ENCODE measurements around the gene OPN3.

OPN3 gene

DNA sequence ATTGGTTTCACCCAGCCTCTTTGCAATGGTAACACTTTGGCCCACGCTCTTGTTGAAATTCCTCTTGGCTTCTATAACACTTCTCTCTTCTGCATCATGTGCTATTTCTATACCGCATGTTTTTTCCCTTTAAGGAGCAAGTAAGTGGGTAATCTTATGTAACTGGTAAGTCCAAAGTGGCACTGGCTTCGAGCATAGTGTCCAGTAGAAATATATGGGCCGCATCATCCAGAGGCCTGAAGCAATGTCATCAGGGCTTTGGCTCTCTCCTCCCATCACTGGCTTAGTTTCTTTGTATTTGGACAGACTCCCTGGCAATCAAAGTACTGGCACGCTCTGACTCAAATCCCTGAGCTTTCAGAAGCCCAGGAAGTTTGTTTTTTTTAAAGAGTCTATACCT, 17.5 kb downstream of the OPN3 start:
- H3K4me3 ChIP-seq (ENCODE audit: low read depth, low read length) = no peak overlapping the region
- TF ChIP-seq, protein P1, sequence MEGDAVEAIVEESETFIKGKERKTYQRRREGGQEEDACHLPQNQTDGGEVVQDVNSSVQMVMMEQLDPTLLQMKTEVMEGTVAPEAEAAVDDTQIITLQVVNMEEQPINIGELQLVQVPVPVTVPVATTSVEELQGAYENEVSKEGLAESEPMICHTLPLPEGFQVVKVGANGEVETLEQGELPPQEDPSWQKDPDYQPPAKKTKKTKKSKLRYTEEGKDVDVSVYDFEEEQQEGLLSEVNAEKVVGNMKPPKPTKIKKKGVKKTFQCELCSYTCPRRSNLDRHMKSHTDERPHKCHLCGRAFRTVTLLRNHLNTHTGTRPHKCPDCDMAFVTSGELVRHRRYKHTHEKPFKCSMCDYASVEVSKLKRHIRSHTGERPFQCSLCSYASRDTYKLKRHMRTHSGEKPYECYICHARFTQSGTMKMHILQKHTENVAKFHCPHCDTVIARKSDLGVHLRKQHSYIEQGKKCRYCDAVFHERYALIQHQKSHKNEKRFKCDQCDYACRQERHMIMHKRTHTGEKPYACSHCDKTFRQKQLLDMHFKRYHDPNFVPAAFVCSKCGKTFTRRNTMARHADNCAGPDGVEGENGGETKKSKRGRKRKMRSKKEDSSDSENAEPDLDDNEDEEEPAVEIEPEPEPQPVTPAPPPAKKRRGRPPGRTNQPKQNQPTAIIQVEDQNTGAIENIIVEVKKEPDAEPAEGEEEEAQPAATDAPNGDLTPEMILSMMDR (IDR thresholded peaks at IDR 0.05; ENCODE audit: borderline replicate concordance, insufficient read depth, low read depth, low read length) = no peak

DNA sequence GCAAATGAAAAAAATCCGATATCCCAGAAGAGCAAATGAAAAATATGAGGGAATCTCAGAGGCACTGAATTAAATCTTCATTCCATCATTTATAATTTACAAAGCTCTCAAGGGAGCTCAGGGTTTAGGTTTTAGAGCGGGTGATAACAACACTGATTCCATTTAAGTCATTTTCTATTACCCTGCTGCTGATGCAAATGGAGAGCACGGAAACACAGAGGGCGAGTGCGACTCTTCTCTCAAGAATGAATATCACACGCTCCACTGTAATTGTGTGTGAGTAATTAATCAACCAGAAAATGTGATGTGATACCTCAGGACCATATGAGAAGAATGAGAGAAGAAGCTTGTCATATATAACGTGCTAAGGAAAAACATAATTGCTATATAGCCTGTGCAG, 22.7 kb downstream of the OPN3 start:
- TF ChIP-seq, protein P1 (IDR thresholded peaks at IDR 0.05; ENCODE audit: borderline replicate concordance, insufficient read depth, low read depth, low read length) = no peak

DNA sequence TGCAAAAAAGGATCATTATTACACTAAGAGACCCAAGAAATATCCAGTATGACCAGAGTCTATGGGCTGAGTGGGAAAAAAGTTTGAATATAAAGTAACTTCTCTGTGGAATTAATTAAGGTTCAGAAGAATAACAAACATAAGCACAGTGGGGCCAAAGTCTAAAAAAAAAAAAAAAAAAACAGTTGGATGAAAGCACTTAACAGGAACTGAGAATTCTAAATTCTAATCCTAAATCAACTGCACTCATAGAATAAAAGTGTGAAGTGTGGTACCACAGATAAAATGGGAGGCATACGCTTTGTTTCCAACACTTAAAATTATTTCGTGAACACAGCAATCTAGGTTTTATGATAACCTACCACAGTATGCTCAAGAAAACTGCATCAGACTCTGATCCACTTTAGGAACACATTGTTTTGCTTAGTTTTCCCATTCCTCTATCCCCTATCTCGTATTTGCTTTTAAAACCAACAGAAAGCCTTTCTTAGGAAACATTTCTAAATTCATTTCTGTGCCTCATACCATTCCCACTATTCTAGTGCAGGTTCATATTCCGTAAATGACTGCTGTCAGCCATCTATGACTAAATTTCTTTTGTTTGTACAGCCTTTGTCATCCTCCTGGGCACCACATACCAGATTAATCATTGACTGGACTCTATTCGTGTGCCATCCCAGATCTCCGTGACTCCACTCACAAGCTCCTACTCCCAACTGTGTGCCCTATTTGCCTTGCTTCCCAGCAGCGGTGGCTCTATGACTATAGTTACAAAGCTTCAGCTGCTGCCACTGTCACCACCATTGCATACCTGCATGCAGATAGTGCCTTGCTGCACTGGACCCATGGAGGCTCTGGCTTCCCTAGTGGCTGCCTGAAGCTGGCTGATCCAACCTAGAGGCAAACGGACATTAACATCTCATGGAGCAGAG, 24.9 kb downstream of the OPN3 start:
- no peak overlapping the region for H3K4me3 ChIP-seq (ENCODE audit: low read depth, low read length)
- TF ChIP-seq, protein P1 (IDR thresholded peaks at IDR 0.05; ENCODE audit: borderline replicate concordance, insufficient read depth, low read depth, low read length) = no peak

More for the DNA sequence above, 22.7 kb downstream of the OPN3 start:
- H3K4me3 ChIP-seq (ENCODE audit: low read depth, low read length) = no peak overlapping the region

DNA sequence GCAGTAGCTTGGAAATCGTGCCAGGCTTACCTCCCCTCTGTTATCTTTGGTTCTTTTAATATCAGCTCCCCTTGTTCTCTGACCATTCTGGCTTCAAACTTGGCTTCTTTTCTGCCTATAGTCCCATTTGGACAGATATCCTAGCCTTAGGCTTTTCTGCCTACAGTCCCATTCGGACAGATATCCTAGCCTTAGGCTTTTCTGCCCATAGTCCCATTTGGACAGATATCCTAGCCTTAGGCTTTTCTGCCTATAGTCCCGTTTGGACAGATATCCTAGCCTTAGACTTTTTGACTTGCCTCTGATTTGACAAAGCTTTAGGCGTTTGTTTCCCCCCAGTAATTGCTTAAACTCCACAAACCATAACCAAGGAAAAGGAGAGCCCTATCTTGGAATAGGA, 25.6 kb downstream of the OPN3 start:
- TF ChIP-seq, protein P1 (IDR thresholded peaks at IDR 0.05; ENCODE audit: borderline replicate concordance, insufficient read depth, low read depth, low read length) = no peak
- H3K4me3 ChIP-seq (ENCODE audit: low read depth, low read length) = no peak overlapping the region

DNA sequence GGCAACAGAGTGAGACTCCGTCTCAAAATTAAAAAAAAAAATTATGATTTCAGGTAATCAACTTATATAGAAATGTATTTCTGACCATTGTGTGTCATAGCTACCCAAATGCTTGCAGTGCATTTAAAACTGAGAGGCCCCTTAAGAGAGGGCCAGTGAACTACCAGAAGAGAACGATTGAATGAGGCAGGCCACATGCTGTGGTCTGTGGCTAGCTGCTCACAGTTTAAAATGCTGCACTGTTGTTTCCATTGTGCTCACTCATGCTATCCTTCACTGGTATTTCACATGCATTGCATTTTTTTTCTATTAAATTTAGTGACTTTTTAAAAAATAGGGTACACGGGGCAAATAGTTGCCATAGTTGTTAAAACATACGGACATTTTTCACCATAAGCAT, 26.0 kb downstream of the OPN3 start:
- TF ChIP-seq, protein P1 (IDR thresholded peaks at IDR 0.05; ENCODE audit: borderline replicate concordance, insufficient read depth, low read depth, low read length) = no peak
- H3K4me3 ChIP-seq (ENCODE audit: low read depth, low read length) = no peak overlapping the region

- TF ChIP-seq, protein P1 (IDR thresholded peaks at IDR 0.05; ENCODE audit: borderline replicate concordance, insufficient read depth, low read depth, low read length) = no peak
- no peak overlapping the region for H3K4me3 ChIP-seq (ENCODE audit: low read depth, low read length)
These were observed 27.4 kb downstream of the OPN3 start for GRCh38 chr1:241612533-241613477.
